HG03135 (cell line): ENCODE measurements around the gene LAPTM5.
"Not testable (repeated sequence)": the region's sequence is repeated elsewhere in the genome, so short reads cannot be mapped to it uniquely, and the experiment has no call there.

Experiments used
- ATAC-seq: cut with Tn5 transposase; IDR thresholded peaks from one replicate; pipeline ENCODE4 v1.9.1; 2021; ENCODE audit warnings: mild to moderate bottlenecking, moderate library complexity; ENCODE audit not compliant: unreplicated experiment

LAPTM5 gene

DNA sequence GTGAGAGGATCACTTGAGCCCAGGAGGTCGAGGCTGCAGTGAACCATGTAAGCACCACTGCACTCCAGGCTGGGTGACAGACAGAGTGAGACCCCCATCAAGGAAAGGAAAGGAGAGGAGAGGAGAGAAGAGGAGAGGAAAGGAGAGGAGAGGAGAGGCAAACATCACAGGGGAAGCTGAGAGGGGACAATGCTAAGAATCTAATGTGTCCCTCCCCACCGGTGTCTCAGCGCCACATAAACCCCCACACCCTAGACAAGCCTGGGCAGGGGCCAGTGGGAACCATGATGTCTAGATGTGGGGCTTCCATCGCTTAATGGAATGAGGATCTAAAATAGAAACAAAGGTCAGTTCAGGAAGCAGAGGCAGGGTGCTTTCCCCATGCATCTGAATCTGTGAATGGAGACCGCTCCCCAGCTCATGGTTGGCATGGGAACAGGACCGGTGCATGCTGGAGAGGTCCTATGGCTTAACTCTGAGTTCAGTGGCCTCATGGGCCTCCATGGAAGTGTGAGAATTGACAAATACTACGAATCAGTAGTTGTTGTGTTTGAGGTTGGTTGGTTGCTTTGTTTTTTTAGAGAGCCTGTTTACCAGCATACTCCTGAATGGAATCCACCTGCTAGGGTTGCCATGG, 16.3 kb upstream of the LAPTM5 start:
- ATAC-seq = no peak

DNA sequence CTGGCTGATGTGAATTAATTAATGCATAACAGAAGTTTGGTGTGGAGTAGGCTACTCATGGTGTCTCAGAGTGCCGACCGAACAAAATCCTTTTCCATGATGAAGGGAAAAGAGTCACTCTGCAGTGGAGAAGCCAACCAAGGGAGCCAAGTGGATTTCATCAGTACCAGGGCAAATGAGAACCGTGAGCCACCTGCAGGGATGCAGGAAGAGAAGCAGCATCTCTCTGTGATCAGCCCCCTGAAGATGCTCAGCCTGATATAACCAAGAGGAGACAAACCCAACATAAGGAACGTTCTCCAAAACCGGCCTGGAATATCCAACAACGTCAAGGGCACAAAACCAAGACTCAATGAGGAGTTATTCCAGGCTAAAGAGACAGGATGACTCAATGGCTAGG, 13.4 kb upstream of the LAPTM5 start:
- no peak for ATAC-seq

DNA sequence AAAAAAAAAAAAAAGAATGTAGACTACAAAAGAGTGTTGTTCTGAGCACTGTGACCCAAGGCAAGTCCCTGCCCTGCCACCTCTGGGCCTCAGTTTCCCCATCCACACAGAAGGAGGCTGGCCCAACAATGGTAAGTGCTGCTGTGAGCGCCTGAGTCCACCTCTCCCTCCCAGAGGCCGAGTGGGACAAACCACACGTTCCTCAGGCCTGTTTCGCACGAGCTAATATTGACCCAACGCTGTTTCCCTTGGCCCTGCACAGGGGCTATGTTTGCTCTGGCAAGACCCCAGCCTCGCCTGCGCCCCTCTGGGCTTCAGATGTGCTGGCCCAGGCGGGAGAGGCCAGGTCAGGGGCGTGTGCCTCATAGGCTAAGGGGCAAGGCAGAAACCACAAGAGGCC, 12.6 kb upstream of the LAPTM5 start:
- no peak for ATAC-seq

DNA sequence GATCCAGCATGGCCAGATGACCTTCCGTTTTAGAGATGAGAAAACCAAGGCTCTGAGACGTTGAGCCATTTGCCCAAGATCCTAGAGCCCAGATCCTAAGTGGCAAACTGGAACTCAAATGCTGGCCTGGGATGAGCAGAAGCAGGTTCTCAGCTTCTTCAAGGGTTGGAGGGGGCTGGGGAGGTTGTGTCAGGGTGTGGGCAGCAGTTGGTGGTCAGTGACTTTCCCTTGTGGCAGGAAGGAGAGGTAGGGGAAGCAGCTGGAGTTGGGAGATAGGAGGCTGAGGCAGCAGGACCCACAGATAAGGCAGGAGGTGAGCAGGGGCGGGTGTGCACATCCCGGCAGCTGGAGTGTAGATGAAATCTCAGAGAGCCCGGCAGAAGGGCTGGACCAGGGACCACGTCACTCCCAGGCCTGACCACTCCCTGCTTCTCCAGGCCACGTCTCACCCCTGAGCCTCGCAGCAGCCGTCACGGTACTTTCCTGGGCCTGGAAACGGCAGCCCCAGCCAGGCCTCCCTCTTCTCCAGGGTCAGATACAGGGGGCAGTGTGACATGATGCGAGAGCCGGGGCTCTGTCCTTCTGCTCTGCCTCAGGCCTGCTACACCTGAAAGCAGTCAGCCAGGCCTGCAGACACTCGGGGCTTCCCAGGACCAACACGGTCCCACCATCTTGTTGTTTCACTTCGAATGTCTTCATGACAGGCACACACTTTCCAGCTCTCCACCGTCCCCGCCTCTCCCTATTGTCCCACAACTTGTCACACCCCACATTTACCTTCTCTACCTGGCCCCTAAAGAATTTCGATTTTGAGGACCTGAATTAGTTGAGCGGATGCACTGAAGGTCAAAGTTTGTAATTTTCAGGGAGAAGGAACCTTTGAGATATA, 11.5 kb upstream of the LAPTM5 start:
- no peak for ATAC-seq

DNA sequence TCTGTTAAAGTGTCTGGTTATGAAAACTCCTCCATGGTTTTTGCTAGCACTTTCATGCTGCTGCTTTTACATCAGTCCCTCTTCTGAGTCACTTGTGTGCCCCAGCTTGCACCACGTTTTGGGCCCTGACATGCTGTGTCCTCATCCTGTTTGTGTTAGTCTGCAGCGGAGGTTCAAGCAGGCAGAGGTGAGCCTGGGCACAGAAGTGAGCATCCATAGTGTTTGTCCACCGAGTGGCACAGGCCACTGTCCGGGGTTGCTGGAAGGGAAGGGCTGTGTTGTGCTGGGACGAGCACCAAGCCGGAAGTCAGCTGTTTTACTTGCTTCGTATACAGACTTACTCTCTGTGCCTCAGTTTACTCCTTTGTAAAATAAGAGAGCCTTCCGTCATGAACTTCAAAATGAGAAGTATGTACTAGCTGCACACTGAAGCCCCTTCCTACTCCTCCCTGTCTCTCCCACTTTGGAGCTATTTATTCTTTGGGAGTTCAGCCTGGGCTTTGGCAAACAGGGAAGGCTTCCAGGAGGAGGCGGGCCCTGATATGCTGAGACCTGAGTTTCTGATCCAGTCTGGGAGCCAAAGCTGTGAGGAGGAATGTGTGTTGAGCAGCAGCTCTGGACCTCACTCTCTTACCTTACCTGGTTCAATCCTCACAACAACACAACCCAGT, 10.7 kb upstream of the LAPTM5 start:
- ATAC-seq = no peak

DNA sequence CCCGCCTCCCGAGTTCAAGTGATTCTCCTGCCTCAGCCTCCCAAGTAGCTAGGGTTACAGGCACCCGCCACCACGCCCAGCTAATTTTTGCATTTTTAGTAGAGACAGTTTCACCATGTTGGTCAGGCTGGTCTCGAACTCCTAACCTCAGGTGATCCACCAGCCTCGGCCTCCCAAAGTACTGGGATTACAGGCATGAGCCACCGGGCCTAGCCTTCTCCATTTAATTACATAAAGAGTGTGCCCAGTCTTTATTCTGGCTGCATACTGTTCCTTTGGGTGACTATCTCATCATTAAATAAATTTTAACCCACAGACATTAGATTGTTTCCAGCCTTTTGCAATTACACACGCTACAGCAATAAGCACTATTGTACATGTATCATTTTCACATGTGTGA, 9.4 kb upstream of the LAPTM5 start:
- ATAC-seq = not testable (repeated sequence)

DNA sequence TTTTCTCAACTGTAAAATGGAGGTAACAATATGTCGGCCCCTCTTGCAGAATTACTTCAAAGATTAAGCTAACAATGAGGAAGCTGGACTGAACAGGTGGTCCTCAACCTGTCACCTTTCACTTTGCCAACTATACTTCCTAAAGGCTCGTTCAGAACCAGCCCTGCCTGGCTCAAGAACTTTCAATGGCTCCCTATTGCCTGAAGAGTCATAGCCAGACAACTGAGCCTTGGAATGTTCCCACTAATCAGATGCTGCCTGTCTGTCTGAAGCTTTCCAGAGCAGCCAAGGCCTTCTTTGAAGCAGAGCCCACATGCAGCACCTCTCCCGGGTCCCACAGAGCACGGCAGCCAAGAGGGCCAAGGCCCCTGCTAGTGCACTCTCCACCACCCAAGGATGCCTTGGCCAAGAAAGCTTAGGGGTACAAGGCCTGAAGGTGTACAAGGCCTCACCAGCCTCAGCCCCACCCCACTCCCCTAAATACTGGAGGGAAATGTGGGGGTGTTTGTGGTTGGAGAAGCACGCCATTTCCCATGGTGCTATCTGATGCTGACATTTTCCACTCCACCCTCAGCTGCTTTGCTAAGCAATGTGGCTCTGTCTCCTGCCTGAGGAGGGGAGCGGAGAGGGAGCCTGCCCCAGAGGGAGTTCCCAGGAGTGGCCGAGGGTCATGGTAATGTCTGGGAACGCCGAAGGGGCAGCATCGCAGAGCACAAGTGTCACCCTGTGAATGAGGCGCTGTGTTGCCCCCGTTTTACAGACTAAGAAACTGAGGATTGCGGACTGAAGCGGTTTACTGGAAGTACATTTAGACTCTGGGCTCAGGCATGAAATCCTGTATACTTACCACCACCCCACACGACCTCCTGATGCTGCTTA, 8.2 kb upstream of the LAPTM5 start:
- ATAC-seq = no peak

DNA sequence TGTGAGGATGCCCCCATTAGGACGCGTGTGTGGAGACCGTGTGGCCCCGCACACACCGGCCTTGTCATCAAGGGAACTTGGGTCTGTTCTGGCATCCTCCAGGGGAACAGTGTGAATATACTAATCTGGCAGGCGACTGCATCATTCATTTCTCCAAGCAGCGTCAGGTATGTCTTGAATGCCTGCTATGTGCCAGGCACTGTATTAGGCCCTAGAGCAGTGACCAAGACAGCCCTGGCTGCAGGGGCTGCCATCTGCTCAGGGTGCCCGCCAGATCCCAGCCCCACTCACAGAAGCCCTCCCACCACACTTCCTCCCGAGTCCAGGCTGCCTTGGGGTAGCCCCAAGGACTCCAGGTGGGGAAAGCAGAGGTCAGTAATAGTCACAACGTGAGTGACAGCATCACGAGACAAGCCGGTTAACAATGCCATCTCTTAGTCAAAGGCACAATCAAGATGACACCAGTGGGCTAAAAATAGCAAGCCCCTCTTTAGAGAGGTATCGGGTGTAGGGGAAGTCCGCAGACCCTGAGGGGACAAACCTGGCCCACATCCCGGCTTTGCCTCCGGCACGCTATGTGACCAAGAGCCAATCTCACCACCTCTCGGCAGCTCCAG, 7.5 kb upstream of the LAPTM5 start:
- no peak for ATAC-seq

DNA sequence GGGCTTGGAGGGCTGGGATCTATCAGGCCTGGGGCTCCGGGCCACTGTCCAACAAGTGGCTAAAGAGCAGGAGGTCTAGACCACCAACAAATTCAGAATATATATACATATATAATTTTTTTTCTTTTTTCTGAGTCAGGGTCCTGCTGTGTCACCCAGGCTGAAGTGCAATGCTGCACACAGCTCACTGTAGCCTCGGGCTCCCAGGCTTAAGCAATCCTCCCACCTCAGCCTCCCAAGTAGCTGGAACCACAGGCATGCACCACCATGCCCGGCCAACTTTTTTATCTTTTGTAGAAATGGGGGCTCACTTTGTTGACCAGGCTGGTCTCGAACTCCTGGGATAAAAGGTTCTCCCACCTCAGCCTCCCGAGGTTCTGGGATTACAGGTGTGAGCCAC, 6.8 kb upstream of the LAPTM5 start:
- no peak for ATAC-seq

DNA sequence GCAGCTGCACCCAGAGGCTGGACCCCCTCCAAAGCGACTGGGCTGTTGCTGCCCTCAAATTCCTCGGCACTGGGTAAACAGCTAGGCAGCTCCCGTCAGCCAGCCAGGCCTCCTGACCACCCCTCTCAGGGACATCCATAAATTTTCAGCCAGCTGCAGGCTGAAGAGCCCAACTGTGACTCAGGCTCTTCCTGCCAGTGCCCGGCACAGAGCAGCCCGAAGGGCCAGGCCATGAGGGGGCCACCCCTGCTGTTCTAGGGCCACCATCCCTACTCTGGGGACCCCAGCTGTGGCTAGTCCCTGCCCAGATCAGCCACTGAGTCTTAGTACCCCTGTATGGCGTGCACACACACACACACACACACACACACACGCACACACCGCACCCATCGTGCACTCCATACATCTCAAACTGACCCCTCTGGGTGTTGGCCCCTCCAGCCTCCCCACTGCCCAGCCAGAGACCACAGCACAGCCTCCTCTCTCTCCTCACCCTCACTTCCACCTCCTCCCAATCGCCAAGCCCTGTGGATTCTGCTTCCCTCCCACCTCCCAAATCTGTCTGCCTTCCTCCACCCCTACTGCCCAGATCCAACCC, 6.2 kb upstream of the LAPTM5 start:
- no peak for ATAC-seq

DNA sequence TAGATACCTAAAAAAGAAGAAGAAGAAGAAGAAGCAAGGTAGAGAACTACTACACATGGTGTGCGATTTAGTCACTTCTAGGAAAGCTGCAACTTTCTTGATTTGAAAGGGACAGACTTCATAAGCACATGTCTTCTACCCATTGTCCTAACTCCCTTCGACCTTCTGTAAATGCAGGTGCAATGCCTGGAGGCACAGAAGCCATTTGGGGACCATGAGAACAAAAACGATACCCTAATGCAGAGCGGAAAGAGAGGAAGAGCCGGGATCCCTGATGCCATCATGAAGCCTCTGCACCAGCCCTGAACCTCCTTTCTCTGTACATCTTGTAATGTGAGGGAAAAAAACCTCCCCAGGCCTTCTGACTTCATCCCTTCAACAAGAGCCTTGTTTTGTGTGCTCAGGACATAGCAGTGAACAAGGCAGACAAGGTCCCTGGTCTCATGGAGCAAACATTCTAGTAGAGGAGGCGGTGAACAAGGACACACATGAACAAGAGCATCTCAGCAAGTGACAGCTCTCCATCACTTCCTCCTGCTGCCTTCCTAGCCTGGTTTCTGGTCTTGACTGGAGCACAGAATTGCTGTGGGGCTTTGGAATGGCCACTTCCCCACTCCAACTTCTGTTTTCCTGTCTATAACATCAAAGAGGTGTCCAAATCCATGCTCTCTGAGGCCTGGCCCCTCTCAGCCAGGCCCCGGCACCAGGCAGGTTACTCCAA, 5.5 kb upstream of the LAPTM5 start:
- no peak for ATAC-seq

DNA sequence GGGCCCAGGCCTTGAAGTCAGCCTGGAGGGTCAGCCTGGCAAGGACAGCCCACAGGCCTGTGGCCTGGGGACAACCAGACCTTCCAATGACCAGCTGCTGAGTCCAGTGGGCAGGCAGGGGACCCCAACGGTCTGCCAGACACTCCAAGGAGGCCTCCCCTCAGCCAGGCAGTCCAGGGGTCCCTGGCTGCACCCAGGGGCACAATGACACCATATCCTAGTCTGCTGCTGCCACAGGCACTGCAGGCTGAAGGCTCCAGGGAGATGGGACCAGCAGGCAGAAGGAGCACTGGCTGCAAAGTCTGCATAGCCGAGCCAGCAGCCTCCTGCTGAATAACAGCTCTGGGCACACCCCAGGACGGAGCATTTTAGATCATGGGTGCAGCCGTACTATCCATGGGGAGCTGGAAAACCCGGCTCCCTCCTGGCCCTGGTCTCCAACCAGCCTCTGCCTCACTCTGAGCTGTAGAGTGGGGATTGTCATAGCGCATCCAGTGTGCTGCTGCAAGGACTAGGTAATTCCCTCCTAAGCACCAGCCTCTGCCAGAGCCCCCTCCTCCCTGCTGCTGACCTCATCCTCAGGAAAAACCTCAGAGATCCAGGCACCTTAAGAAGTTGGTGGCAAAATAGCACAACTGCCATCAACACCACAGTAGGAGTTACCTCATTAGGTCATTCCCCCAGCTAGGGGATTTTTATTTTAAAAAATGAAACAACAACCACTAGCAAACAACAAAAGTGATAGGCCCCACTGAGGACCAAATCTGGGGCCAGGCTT, 4.8 kb upstream of the LAPTM5 start:
- ATAC-seq = no peak

DNA sequence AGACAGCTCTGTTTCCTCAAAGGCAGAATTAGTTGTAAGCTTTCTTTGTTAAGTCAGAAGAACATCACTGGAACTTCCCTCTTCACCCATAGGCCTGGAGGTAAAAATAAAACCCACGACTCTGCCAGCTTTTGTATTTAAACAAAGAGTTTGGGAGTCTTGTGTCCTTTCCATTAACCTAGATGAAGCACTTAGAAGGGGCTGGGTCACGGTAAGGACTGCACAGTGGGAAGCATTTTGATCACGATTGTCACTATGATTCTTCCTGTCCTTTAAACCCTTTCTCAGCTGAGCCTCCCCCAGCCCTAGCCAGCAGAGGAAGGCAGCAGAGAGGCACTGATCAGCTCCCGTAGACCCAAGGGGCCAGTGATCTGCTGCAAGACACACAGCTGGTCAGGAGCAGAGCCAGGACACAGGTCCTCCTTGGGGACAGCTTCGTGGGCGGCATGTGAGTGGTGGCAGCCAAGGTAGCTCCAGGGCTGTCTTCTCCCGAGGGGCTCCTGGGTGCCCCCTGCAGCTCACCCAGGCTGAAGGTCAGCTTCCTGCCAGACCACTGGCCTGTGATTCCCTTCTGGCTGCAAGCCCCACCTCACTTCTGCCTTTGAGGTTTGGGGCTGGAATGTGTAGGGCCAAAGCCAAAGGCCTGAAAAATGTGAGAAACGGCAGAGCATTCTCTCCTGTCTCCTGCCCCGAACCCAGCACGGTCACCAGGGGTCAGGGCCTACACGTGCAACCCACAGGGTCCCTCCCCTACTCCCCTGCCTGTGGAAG, 4.0 kb upstream of the LAPTM5 start:
- ATAC-seq = no peak

DNA sequence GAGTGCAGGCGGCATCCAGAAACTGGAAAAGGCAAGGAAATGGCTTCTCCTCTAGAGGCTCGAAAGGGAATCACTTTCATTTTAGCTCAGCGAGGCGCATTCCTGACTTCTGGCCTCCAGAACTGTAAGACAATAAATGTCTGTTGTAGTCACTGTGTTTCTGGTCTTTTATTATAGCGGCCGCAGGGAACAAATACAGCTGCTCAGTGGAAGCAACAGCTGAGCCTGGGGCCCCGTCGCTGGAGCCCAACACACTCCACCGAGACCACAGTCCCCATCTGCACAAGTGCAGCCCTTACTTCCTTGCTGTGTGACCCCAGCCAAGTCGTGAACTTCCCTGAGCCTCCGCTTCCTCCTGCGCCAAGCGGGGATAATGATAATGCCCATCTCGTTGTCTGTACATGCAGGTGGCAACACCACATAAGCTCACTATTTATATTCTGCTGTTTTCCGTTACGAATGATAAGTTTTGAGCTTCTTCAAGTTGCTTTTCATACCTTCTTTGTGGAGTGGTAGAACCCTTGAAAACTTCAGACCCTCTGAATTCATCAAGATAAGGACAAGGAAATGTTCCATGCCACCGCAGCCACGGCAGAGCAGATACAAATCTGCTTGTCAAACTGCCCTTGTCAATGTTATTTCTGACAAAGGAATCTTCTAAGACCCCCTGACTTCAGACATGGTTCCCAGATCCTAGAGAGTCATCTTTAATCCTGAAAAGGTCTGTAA, 3.2 kb upstream of the LAPTM5 start:
- no peak for ATAC-seq

DNA sequence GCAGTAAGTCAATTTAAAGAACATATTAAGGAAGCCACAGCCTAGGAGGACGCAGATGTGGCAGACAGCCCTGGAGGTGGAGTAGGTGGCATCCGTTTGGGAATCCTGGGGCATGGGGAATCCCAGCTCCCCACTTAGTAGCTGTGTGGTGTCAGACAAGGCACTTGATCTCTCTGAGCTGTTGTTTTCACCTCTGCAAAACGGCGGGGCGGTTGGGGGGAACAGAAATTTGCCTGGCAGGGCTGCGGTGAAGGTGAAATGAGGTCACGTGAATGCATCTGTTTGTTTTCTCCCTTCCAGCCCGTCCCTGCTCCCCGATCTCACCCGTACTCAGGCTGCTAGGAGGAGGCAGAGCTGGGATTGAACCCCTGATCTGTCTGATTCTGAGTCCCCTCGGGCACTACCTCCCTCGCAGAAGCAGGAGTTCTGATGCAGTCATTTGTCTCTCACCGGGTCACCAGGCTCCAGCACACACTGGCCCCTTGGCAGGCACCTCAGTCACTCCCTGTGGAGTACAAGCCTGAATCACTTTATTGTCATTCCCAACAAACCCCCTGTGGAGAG, 2.2 kb upstream of the LAPTM5 start:
- no peak for ATAC-seq

DNA sequence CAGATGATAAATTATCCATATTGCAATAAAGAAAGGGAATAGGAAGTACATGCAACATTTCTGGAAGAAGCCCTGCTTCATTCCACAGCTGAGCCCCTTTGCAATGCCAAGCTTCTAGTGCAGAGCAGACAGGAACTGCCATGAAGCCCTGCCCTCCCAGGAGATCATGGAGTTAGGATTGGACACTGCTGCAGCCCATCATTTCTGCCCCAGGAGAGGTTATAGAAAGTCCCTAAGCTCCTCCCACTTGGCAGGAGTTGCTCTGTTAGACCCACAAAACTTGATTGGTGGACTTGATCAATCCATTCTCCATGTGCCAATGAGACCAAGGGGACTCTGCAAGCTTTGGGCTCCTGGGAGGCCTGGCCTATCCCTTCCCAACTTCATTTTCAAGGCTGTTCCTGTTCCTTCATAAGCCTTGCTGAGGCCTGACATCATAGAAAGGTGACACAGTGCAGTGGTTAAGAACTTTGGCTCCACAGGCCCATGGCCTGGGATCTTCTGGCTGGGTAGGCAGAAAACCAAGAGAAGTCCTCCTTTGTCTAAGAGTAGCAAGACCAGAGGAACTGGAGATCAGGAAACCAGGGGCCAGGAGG, 1.3 kb upstream of the LAPTM5 start:
- ATAC-seq = no peak
